SJSA1 (cell line): Measurements from ENCODE around the gene SIPA1L3. TPM values are rescaled to one million over a fixed set of nuclear protein-coding genes. Genes with fewer than 3 reads are reported as not detected.
"Not testable (repeated sequence)": the region's sequence is repeated elsewhere in the genome, so short reads cannot be mapped to it uniquely, and the experiment has no call there.

Source experiments
- DNase-seq, 2 experiments: peaks; one replicate each; pipeline ENCODE4 v3.0.0-alpha.2; 2015 to 2020; ENCODE audit warnings: low spot score in 2 of 2, low read depth in 1 of 2
- H3K27ac ChIP-seq: fragments of 250-450 bp; sonication (Bioruptor Pico); 2 replicates; pipeline ENCODE4 v1.5.1; 2020; ENCODE audit warnings: mild to moderate bottlenecking, moderate library complexity
- H3K27me3 ChIP-seq: fragments of 250-450 bp; sonication (Bioruptor Pico); replicated peaks from 2 replicates; pipeline ENCODE4 v1.5.1; 2020; ENCODE audit warnings: mild to moderate bottlenecking, moderate library complexity
- H3K36me3 ChIP-seq: fragments of 250-450 bp; sonication (Bioruptor Pico); 2 replicates; pipeline ENCODE4 v1.5.1; 2020; ENCODE audit warnings: mild to moderate bottlenecking
- H3K4me1 ChIP-seq: fragments of 250-450 bp; sonication (Bioruptor Pico); replicated peaks from 2 replicates; pipeline ENCODE4 v1.6.1; 2021; ENCODE audit warnings: mild to moderate bottlenecking
- H3K4me3 ChIP-seq: fragments of 250-450 bp; sonication (Bioruptor Pico); 2 replicates; pipeline ENCODE4 v1.5.1; 2020; ENCODE audit warnings: mild to moderate bottlenecking
- H3K9me3 ChIP-seq: fragments of 250-450 bp; sonication (Bioruptor Pico); replicated peaks from 2 replicates; pipeline ENCODE4 v1.5.1; 2020; ENCODE audit warnings: mild to moderate bottlenecking
- total RNA-seq: library from RNA; depleted of rRNA; stranded (reverse); fragments of >200 nt; shearing (Covaris generic); gene quantifications from 2 replicates; pipeline ENCODE4 v1.2.3, GENCODE V29; 2014

Gene SIPA1L3
- total RNA-seq, 1 experiment from 2014 or later, result 9.3 TPM

- Histone ChIP-seq H3K27ac (no peak overlapping the region), H3K27me3 (no peaks in the 10 kb centered on the region), H3K4me3 (no peak overlapping the region), H3K9me3 (no peaks in the 10 kb centered on the region), H3K36me3 (0 out of 2 replicates have a peak, but pooled peaks cover 2% of the 10 kb centered on the region), H3K4me1 (peaks cover 7% of the 10 kb centered on the region; the same call in 1 of the 2 replicates)
- DNase-seq, result no peak
These were observed 116.9 kb downstream of the SIPA1L3 start for GRCh38 chr19:38023671-38024541.

- H3K27ac ChIP-seq, result no peak overlapping the region
- DNase-seq, result no peak
- no peaks in the 10 kb centered on the region for H3K27me3 ChIP-seq
- no peaks in the 10 kb centered on the region for H3K9me3 ChIP-seq
- no peak overlapping the region for H3K4me3 ChIP-seq
- H3K36me3 ChIP-seq, result peaks cover 7% of the 10 kb centered on the region; the same call in 1 of the 2 replicates
- peaks cover 7% of the 10 kb centered on the region; the same call in 1 of the 2 replicates for H3K4me1 ChIP-seq
These were observed 118.2 kb downstream of the SIPA1L3 start for GRCh38 chr19:38024992-38025908.

GRCh38 chr19:38025909-38026307 is 118.9 kb downstream of the SIPA1L3 start:
- H3K27me3 ChIP-seq, result no peaks in the 10 kb centered on the region
- no peak overlapping the region for H3K4me3 ChIP-seq
- H3K36me3 ChIP-seq, result peaks cover 11% of the 10 kb centered on the region; the same call in 1 of the 2 replicates
- no peak overlapping the region for H3K27ac ChIP-seq
- DNase-seq, result no peak
- peaks cover 7% of the 10 kb centered on the region; the same call in 1 of the 2 replicates for H3K4me1 ChIP-seq
- H3K9me3 ChIP-seq, result no peaks in the 10 kb centered on the region

GRCh38 chr19:38028913-38029510 is 122.0 kb downstream of the SIPA1L3 start:
- H3K4me3 ChIP-seq, result no peak overlapping the region
- DNase-seq, result no peak
- no peaks in the 10 kb centered on the region for H3K27me3 ChIP-seq
- H3K27ac ChIP-seq, result no peak overlapping the region
- no peaks in the 10 kb centered on the region for H3K9me3 ChIP-seq
- H3K36me3 ChIP-seq, result peaks cover 13% of the 10 kb centered on the region; the same call in 1 of the 2 replicates
- 0 out of 2 replicates have a peak, but pooled peaks cover 3% of the 10 kb centered on the region for H3K4me1 ChIP-seq

- peaks cover 13% of the 10 kb centered on the region; the same call in 1 of the 2 replicates for H3K36me3 ChIP-seq
- H3K4me3 ChIP-seq, H3K27ac ChIP-seq, H3K9me3 ChIP-seq, DNase-seq, H3K27me3 ChIP-seq, H3K4me1 ChIP-seq: not testable (repeated sequence)
These were observed 123.0 kb downstream of the SIPA1L3 start for GRCh38 chr19:38030001-38030400.

GRCh38 chr19:38030686-38031422 is 123.8 kb downstream of the SIPA1L3 start:
- Histone ChIP-seq H3K27me3 (no peaks in the 10 kb centered on the region), H3K4me1 (peaks cover 10% of the 10 kb centered on the region; the same call in 1 of the 2 replicates), H3K27ac (no peak overlapping the region), H3K4me3 (no peak overlapping the region), H3K9me3 (no peaks in the 10 kb centered on the region), H3K36me3 (peaks cover 13% of the 10 kb centered on the region; the same call in 1 of the 2 replicates)
- no peak for DNase-seq

GRCh38 chr19:38031423-38031770 is 124.4 kb downstream of the SIPA1L3 start:
- H3K4me3 ChIP-seq, result no peak overlapping the region
- peaks cover 13% of the 10 kb centered on the region; the same call in 1 of the 2 replicates for H3K36me3 ChIP-seq
- peaks cover 12% of the 10 kb centered on the region; the same call in 1 of the 2 replicates for H3K4me1 ChIP-seq
- H3K9me3 ChIP-seq, result no peaks in the 10 kb centered on the region
- no peaks in the 10 kb centered on the region for H3K27me3 ChIP-seq
- H3K27ac ChIP-seq, result no peak overlapping the region
- no peak for DNase-seq

GRCh38 chr19:38032151-38032550 is 125.1 kb downstream of the SIPA1L3 start:
- DNase-seq, result no peak
- Histone ChIP-seq H3K4me1 (peaks cover 12% of the 10 kb centered on the region; the same call in 1 of the 2 replicates), H3K27ac (no peak overlapping the region), H3K9me3 (no peaks in the 10 kb centered on the region), H3K36me3 (peaks cover 13% of the 10 kb centered on the region; the same call in 1 of the 2 replicates), H3K27me3 (no peaks in the 10 kb centered on the region), H3K4me3 (no peak overlapping the region)

GRCh38 chr19:38032951-38033350 is 125.9 kb downstream of the SIPA1L3 start:
- H3K4me1 ChIP-seq, result peaks cover 12% of the 10 kb centered on the region; the same call in 1 of the 2 replicates
- no peak for DNase-seq
- H3K27ac ChIP-seq, result no peak overlapping the region
- H3K36me3 ChIP-seq, result peaks cover 13% of the 10 kb centered on the region; the same call in 1 of the 2 replicates
- H3K27me3 ChIP-seq, result no peaks in the 10 kb centered on the region
- no peak overlapping the region for H3K4me3 ChIP-seq
- no peaks in the 10 kb centered on the region for H3K9me3 ChIP-seq

GRCh38 chr19:38033658-38034491 is 126.9 kb downstream of the SIPA1L3 start:
- DNase-seq, result no peak
- Histone ChIP-seq H3K27me3 (no peaks in the 10 kb centered on the region), H3K9me3 (no peaks in the 10 kb centered on the region), H3K27ac (no peak overlapping the region), H3K36me3 (peaks cover 11% of the 10 kb centered on the region; the same call in 1 of the 2 replicates), H3K4me3 (no peak overlapping the region), H3K4me1 (peaks cover 12% of the 10 kb centered on the region; the same call in 1 of the 2 replicates)

GRCh38 chr19:38034492-38034860 is 127.5 kb downstream of the SIPA1L3 start:
- peaks cover 12% of the 10 kb centered on the region; the same call in 1 of the 2 replicates for H3K4me1 ChIP-seq
- no peak overlapping the region for H3K27ac ChIP-seq
- H3K4me3 ChIP-seq, result no peak overlapping the region
- peaks cover 8% of the 10 kb centered on the region; the same call in 1 of the 2 replicates for H3K36me3 ChIP-seq
- no peaks in the 10 kb centered on the region for H3K9me3 ChIP-seq
- no peak for DNase-seq
- no peaks in the 10 kb centered on the region for H3K27me3 ChIP-seq
